ENCODE measurements around the gene GIGYF1. TPM values are rescaled to one million over a fixed set of nuclear protein-coding genes. Genes with fewer than 3 reads are reported as not detected.
A peak's percentile ranks its signal among the peaks of the same experiment; 100 is the strongest.

The GIGYF1 gene
- total and polyA plus RNA-seq, 2 of the 8 experiments (the other 6 are each of a cell fraction or from before 2014, with no cell fraction given): 24.1 to 99.3 TPM

GRCh38 chr7:100655908-100656674 is 38.0 kb downstream of the GIGYF1 start, which contains the start of gene ACTL6B:
Gene ACTL6B, minus strand, starts transcription at chr7:100656448. Its CDS starts 94 bp downstream, at chr7:100656354.
- no peaks in the 10 kb centered on the region for H3K79me1 ChIP-seq (ENCODE audit: low read depth, low read length)
- H3K4me2 ChIP-seq (ENCODE audit: insufficient read depth in 1 of 2, low read depth in 2 of 2, low read length in 2 of 2): peak within 1 kb of the TSS; percentile 57 to 65
- H2BK20ac ChIP-seq (ENCODE audit: low read length): no peak within 1 kb of the TSS
- no peak within 1 kb of the TSS for H4K5ac ChIP-seq (ENCODE audit: insufficient read length, low read depth, low read length)
- no peak within 1 kb of the TSS for H2AK5ac ChIP-seq (ENCODE audit: low read depth, low read length)
- DNase-seq (ENCODE audit: low read depth in 1 of 2, low spot score in 2 of 2) (peak in 1 of 2 experiments; percentile 99), FAIRE-seq (no peak)
- H2BK5ac ChIP-seq (ENCODE audit: low read depth, low read length): no peak within 1 kb of the TSS
- no peak within 1 kb of the TSS for H4K8ac ChIP-seq (ENCODE audit: extremely low read depth, insufficient read depth, low read length)
- no peak within 1 kb of the TSS for H3K9ac ChIP-seq (replicated peaks in 1 of 4; ENCODE audit: extremely low read depth in 1 of 4, low read depth in 3 of 4, low read length in 3 of 4)
- H3K4me1 ChIP-seq (replicated peaks in 1 of 4; ENCODE audit: control insufficient read depth in 3 of 4, insufficient read depth in 4 of 4, low read length in 3 of 4): peaks cover 0 to 5% (median 0%) of the 10 kb centered on the region in 4 experiments; a peak in 2 of 7 replicates
- H4K91ac ChIP-seq (replicated peaks; ENCODE audit: insufficient read length, low read length): no peak within 1 kb of the TSS
- peak within 1 kb of the TSS; percentile 9 to 45 (median 24); a peak in 6 of 8 replicates for H3K4me3 ChIP-seq (ENCODE audit: extremely low read depth in 1 of 4, insufficient read depth in 2 of 4, low read depth in 3 of 4, low read length in 4 of 4)
- no peak within 1 kb of the TSS for H3K4ac ChIP-seq (replicated peaks; ENCODE audit: insufficient read length, low read depth, low read length)
- no peaks in the 10 kb centered on the region for H4K20me1 ChIP-seq (replicated peaks in 1 of 2; ENCODE audit: control insufficient read depth in 1 of 2, insufficient read depth in 2 of 2, low read length in 2 of 2)
- no peak within 1 kb of the TSS for H3K56ac ChIP-seq (replicated peaks; ENCODE audit: insufficient read length, low read depth, low read length)
- ChIA-PET POLR2A (ENCODE audit: partially characterized antibody) (interaction anchor here (0.6 to 2.0 kb wide), 10 partner anchors 10 to 227 kb away, joined by 3 to 5 read pairs (median 4); partner anchors contain the start of gene MOSPD3), CTCF (ENCODE audit: partially characterized antibody) (interaction anchor here (1.1 to 7.3 kb wide), 7 partner anchors 9 to 133 kb away, joined by 4 to 46 read pairs (median 5); partner anchors contain the start of gene MOSPD3)
- 10% methylated on average over 36 of the region's 63 CpGs; no CpG with 5 or more reads in 1 of the 2 experiments for WGBS, 2 experiments (ENCODE audit: extremely low coverage in 1 of 2, insufficient coverage in 1 of 2, insufficient read length in 1 of 2, insufficient replicate concordance in 2 of 2, low coverage in 1 of 2, low lambda C conversion rate in 2 of 2, missing lambda C conversion rate in 1 of 2)
- no peak within 1 kb of the TSS for H2AFZ ChIP-seq (ENCODE audit: low read length)
- no peaks in the 10 kb centered on the region for H3K9me3 ChIP-seq (ENCODE audit: insufficient read depth in 2 of 2, low read depth in 1 of 2, low read length in 1 of 2)
- no peaks in the 10 kb centered on the region; a peak in 1 of 4 replicates for H3K79me2 ChIP-seq (ENCODE audit: control insufficient read depth in 1 of 2, insufficient read depth in 2 of 2, low read length in 2 of 2)
- H3K23ac ChIP-seq (ENCODE audit: insufficient read length): no peak within 1 kb of the TSS
- no peak within 1 kb of the TSS for H3K14ac ChIP-seq (ENCODE audit: insufficient read length)
- H3K18ac ChIP-seq (ENCODE audit: extremely low read depth, low read length): no peak within 1 kb of the TSS
- H3K27me3 ChIP-seq (replicated peaks in 1 of 4; ENCODE audit: control insufficient read depth in 3 of 4, extremely low read depth in 1 of 4, insufficient read depth in 3 of 4, low read length in 3 of 4): peaks cover 10 to 35% (median 23%) of the 10 kb centered on the region in 4 experiments
- no peaks in the 10 kb centered on the region for H3K36me3 ChIP-seq (ENCODE audit: control insufficient read depth in 2 of 4, insufficient read depth in 4 of 4, low read length in 3 of 4)
- H3K27ac ChIP-seq (ENCODE audit: low read depth, low read length): no peak within 1 kb of the TSS
- H2BK12ac ChIP-seq (ENCODE audit: low read depth, low read length): no peak within 1 kb of the TSS
- no peak within 1 kb of the TSS for H2BK15ac ChIP-seq (ENCODE audit: low read length)
- H3K23me2 ChIP-seq (ENCODE audit: low read depth, low read length): peaks cover 3% of the 10 kb centered on the region; the same call in 1 of the 2 replicates
- H2BK120ac ChIP-seq (replicated peaks; ENCODE audit: low read depth, low read length): no peak within 1 kb of the TSS
- TF ChIP-seq E2F6 (IDR thresholded peaks at IDR 0.05) (peak; percentile 16; the same call in 1 of the 2 replicates), SIN3A (conservative IDR thresholded peaks at IDR 0.05 in 1 of 2, IDR thresholded peaks at IDR 0.05 in 1 of 2; ENCODE audit: low read depth in 1 of 2, low read length in 2 of 2) (peak; percentile 88 to 93), SP1 (IDR thresholded peaks at IDR 0.05; ENCODE audit: low read depth, low read length) (peak; percentile 84; the same call in 1 of the 2 replicates)

All from H1 (cell line).